HG03060 (cell line): Measurements from ENCODE around the gene DCLK2.

Experiments
- ATAC-seq: cut with Tn5 transposase; IDR thresholded peaks from one replicate; pipeline ENCODE4 v1.9.1; 2021; ENCODE audit warnings: low read depth, moderate number of reproducible peaks; ENCODE audit not compliant: unreplicated experiment

DCLK2 gene

DNA sequence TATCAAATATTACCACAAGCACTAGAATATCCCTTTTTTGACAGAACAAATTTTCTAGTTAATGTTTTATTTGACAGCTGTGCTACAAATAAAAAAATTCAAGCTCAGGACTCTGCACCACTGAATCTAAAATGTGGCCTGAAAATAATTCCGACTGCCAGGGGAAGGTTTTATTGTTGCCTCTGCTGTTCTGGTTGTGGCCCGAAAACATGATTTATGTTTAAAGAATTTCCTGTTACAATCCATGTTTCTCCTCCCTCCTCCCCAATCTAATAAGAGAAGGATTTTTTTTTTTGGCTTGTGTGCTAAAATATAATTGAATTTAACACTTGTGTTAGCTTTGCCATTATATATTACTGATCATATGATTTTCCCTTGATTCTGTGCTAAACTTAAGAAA is 227.8 kb downstream of the DCLK2 start:
- no peak for ATAC-seq

- ATAC-seq: no peak
Measured at GRCh38 chr4:150306719-150307118, 228.5 kb downstream of the DCLK2 start.
